Cortex of kidney (tissue), 1 donor: ENCODE data around the gene MSI2.
"Not testable (repeated sequence)": the region's sequence is repeated elsewhere in the genome, so short reads cannot be mapped to it uniquely, and the experiment has no call there.

Experiments
- DNase-seq: peaks from one replicate; lab custom pipeline; 2025; lab: John Stamatoyannopoulos, UW

The MSI2 gene

GRCh38 chr17:57484081-57484666 is 227.9 kb downstream of the MSI2 start:
- no peak for DNase-seq

- DNase-seq = no peak
These were observed 228.7 kb downstream of the MSI2 start for GRCh38 chr17:57484826-57485565.

GRCh38 chr17:57485566-57485865 is 229.2 kb downstream of the MSI2 start:
- DNase-seq = no peak

- no peak for DNase-seq
These were observed 229.9 kb downstream of the MSI2 start for GRCh38 chr17:57485916-57486881.

GRCh38 chr17:57486882-57487301 is 230.6 kb downstream of the MSI2 start:
- DNase-seq = no peak

GRCh38 chr17:57487573-57487972 is 231.2 kb downstream of the MSI2 start:
- no peak for DNase-seq

- DNase-seq = no peak
These were observed 232.5 kb downstream of the MSI2 start for GRCh38 chr17:57488856-57489255.

- no peak for DNase-seq
These were observed 233.0 kb downstream of the MSI2 start for GRCh38 chr17:57489321-57489720.

GRCh38 chr17:57490111-57490845 is 234.0 kb downstream of the MSI2 start:
- DNase-seq = no peak

- no peak for DNase-seq
These were observed 234.6 kb downstream of the MSI2 start for GRCh38 chr17:57490890-57491289.

- no peak for DNase-seq
These were observed 236.8 kb downstream of the MSI2 start for GRCh38 chr17:57493171-57493570.

- DNase-seq = no peak
These were observed 237.3 kb downstream of the MSI2 start for GRCh38 chr17:57493625-57494024.

GRCh38 chr17:57494443-57494842 is 238.1 kb downstream of the MSI2 start:
- DNase-seq = no peak

GRCh38 chr17:57495771-57496170 is 239.4 kb downstream of the MSI2 start:
- DNase-seq = no peak

- DNase-seq = no peak
These were observed 240.1 kb downstream of the MSI2 start for GRCh38 chr17:57496382-57496781.

GRCh38 chr17:57498443-57498842 is 242.1 kb downstream of the MSI2 start:
- DNase-seq = no peak

- DNase-seq = not testable (repeated sequence)
These were observed 242.9 kb downstream of the MSI2 start for GRCh38 chr17:57499221-57499620.

GRCh38 chr17:57499648-57500049 is 243.3 kb downstream of the MSI2 start:
- DNase-seq = no peak

GRCh38 chr17:57501016-57501415 is 244.7 kb downstream of the MSI2 start:
- DNase-seq = no peak

- no peak for DNase-seq
These were observed 245.7 kb downstream of the MSI2 start for GRCh38 chr17:57502022-57502421.

GRCh38 chr17:57502811-57503241 is 246.5 kb downstream of the MSI2 start:
- DNase-seq = no peak

GRCh38 chr17:57504208-57504607 is 247.9 kb downstream of the MSI2 start:
- no peak for DNase-seq
